Measurements from ENCODE around the gene COX4I2.
A peak's percentile ranks its signal among the peaks of the same experiment; 100 is the strongest.

Gene COX4I2

GRCh38 chr20:31693402-31693801 is 55.7 kb downstream of the COX4I2 start:
- no peak overlapping the region for H3K9ac ChIP-seq (ENCODE audit: low read depth in 1 of 2, low read length in 2 of 2)
- H3K27ac ChIP-seq (ENCODE audit: low read depth, low read length): no peak overlapping the region
- peaks cover 9 to 14% of the 10 kb centered on the region in 2 donors for H3K36me3 ChIP-seq (ENCODE audit: control insufficient read depth in 1 of 2, insufficient read depth in 2 of 2, low read length in 2 of 2)
- no peak overlapping the region for H3K4me3 ChIP-seq (ENCODE audit: low read depth in 1 of 2, low read length in 2 of 2)
- H3K27me3 ChIP-seq (ENCODE audit: control insufficient read depth in 1 of 2, insufficient read depth in 2 of 2, low read length in 2 of 2): no peaks in the 10 kb centered on the region
- no peaks in the 10 kb centered on the region for H3K9me3 ChIP-seq (ENCODE audit: control insufficient read depth in 1 of 2, low read length in 2 of 2)
- peaks cover 32 to 38% of the 10 kb centered on the region in 2 donors for H3K4me1 ChIP-seq (ENCODE audit: control insufficient read depth in 1 of 2, insufficient read depth in 2 of 2, low read length in 2 of 2)

GRCh38 chr20:31693987-31694661 is 56.4 kb downstream of the COX4I2 start:
- H3K36me3 ChIP-seq (ENCODE audit: control insufficient read depth in 1 of 2, insufficient read depth in 2 of 2, low read length in 2 of 2): peaks cover 6 to 14% of the 10 kb centered on the region in 2 donors

More at GRCh38 chr20:31693987-31694661, 56.4 kb downstream of the COX4I2 start:
- no peaks in the 10 kb centered on the region for H3K27me3 ChIP-seq (ENCODE audit: control insufficient read depth in 1 of 2, insufficient read depth in 2 of 2, low read length in 2 of 2)
- no peak overlapping the region for H3K27ac ChIP-seq (ENCODE audit: low read depth, low read length)
- peaks cover 39 to 45% of the 10 kb centered on the region in 2 donors for H3K4me1 ChIP-seq (ENCODE audit: control insufficient read depth in 1 of 2, insufficient read depth in 2 of 2, low read length in 2 of 2)
- no peak overlapping the region for H3K4me3 ChIP-seq (ENCODE audit: low read depth in 1 of 2, low read length in 2 of 2)
- peak overlapping the region in 1 of 2 donors; percentile 30 for H3K9ac ChIP-seq (ENCODE audit: low read depth in 1 of 2, low read length in 2 of 2)
- H3K9me3 ChIP-seq (ENCODE audit: control insufficient read depth in 1 of 2, low read length in 2 of 2): no peaks in the 10 kb centered on the region
